Endometrium (tissue), 2 donors: ENCODE data around the gene PIGM.

Experiments used
- FAIRE-seq: peaks from 2 replicates; lab custom pipeline; 2012; peaks lifted over from hg19 to GRCh38; lab: Jason Lieb, UNC
- donor health status: control.
- donor health status: control.

The PIGM gene

GRCh38 chr1:159988006-159988405, 43.8 kb downstream of the PIGM start:
- FAIRE-seq = no peak

DNA sequence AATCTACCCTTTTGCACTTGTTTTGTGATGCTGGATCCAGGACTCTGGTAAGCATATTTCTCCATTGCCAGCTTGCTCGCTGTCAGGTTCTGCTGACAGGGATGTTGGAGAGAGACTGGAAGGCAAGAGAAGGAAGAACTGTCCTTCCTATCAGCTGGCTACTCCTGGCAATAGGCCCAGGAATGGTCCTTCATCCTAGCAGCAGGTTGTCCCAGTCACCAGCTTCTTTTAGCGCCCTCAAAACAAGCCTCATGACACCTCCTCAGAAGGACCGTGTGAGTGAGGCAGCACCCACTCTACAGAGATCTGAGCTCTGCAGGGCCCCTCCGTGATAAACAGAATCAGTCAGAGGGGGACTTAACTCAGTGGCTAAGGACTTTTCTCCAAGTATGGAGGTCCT, 44.6 kb downstream of the PIGM start:
- FAIRE-seq = no peak

DNA sequence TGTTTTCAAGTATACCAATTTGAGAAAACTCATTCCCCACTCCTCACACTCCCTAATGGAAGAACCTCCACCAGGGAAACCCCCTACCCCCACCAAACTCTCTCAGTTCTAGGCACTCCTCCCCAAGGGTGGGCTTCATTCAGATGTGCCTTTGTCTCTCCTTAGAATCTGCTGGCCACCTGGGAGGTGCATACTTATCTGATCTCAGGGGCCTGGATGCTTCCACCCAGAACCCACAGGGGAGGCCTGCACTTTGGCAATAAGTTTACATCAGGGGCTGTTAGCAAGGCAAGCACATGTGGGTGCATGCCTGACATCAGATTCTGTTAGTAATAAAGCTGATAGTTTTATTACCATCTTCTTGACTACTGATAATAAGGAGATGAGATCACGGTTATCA, 45.3 kb downstream of the PIGM start:
- no peak for FAIRE-seq

GRCh38 chr1:159986093-159986492, 45.7 kb downstream of the PIGM start:
- no peak for FAIRE-seq

DNA sequence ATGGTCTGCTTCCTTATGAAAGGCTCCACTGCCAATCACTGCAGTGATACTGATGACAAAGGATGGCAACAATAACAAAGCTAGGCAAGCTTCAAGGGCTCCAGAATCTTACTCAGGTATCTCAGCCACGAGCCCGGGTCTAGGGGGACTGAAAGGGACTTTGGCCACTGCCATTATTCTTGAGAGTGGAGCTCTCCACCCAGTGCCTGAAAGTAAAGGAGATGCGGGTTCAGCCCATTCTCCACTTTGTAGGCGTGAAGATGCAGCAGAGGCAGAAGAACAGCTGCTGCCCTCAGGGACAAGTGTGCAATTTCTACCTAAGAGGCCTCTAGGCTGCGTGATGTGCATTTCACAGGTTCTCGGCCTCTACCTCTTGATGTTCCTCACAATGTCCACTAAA, 46.3 kb downstream of the PIGM start:
- no peak for FAIRE-seq

DNA sequence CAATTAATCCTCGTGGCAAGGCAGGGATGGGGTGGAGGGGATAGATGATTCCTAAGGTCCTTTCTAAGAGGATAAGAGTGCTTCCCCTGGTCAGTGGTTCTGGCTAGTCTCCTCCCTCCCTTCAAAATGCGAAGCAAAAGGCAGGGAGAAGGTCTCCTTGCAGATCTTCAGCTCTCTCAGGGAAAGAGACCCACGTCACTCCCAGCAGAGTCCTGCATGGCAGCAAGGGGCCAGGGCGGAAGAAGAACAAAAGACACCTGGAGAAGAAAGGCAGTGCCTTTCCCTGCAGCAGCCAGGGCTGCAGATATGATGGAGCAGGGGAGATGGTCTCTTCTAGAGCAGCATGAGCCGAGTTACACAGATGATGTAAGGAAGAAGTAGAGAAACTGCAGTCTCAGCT, 48.1 kb downstream of the PIGM start:
- no peak for FAIRE-seq

GRCh38 chr1:159982280-159982679, 49.5 kb downstream of the PIGM start:
- FAIRE-seq = no peak

DNA sequence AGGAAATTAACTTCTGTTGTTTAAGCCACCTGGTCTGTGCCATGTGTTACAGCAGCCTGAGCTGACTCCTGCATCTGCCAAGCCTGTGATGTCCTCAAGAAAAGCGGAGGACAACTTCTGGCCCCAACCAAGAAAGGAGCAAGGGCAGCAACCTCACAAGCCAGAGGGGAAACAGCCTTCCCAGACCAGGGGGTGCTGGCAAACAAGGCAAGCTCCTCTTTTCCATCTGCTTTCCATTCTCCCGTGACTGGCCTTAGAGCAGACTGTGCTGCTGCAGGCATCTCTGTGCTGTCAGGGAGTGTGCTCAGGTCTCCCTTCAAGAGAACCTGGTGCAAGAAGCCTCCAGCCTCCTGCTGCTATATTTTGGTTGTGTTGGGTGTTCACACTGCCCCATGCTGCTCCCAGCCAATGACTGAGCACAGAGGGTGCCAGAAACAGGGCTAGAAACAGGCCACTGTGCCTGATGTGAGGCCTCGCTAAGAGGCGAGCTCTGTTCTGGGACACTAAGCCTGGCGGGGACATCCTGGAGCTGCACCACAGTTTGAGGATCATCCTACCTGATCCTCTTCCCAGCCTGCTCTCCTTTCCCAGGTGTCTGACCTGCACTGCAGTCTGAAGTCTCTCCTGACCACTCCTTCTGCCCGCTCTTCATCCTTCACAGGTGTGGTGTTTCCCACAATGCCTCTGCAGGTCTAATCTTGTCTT, 50.3 kb downstream of the PIGM start:
- FAIRE-seq = no peak

DNA sequence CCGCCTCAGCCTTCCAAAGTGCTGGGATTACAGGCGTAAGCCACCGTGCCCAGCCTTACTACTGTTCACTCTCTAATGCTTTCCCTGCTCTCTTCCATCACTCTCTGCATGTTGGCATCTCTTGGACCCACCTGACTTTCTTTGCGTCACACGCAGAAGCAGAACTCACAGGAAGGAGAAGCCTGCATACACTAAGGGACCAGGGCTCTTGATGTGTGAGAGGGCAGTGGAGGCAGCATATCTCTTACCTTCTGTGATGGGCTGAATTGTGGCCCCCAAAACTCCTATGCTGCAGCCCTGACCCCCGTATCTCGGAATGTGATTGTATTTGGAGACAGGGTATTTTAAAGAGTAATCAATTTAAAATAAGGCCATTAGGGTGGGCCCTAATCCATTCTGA, 51.0 kb downstream of the PIGM start:
- no peak for FAIRE-seq

DNA sequence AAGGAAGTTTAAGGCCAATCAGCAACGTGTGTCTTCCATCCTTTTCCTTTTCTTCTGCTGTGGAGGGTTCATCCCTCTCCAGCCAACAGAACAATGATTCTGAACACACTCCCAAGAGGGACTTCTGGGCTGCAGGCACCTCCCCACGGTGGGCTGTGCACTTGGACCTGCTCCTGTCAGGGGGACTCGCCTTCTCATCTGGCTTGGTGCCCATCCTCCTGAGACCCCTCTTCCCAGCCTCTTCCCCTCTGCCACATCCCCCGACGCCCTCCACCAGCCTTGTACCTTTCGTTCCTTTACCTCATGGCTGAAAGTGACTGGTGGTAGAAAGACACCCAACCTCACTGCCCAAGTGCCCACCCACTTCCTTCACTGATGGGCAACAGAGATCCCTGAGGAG, 51.7 kb downstream of the PIGM start:
- no peak for FAIRE-seq

GRCh38 chr1:159979257-159979656, 52.5 kb downstream of the PIGM start:
- no peak for FAIRE-seq

GRCh38 chr1:159978107-159978398, 53.7 kb downstream of the PIGM start:
- no peak for FAIRE-seq

DNA sequence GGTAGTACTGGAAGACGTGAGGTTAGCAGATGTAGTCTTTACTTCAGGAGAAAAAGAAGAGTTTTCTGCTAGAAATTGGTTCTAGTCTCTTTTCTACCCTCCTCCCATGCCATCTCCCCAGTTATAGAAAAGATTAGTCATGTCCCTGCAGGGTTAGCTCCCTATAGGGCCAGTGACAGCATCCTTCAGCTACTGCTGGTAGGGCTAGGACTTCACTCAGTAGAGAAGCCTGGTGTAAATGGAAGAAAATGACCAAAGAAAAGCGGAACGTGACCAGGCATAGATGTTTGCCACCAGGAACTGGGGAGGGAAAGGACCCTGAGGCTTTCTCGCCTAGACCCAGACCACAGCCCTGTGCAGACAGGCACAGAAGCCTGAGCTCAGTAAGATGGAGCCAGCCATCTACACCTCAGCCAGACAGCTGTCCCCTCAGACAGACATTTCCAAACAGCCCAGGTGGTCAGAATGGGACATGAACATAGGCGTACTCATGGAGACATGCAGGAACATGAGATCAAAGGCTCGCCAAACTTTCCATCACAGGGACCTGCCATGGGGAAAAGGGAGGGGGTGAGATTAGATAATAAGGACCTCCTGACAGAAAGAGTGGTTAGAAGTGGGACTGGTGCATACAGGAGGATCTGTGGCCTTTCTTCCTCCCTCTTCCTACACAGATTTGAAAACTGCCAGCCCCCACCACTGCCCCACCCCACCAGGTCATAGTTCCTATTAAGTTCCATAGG, 54.3 kb downstream of the PIGM start:
- no peak for FAIRE-seq
